HT-29 (cell line): ENCODE data around the gene EDIL3. TPM values are rescaled to one million over a fixed set of nuclear protein-coding genes. Genes with fewer than 3 reads are reported as not detected.

Experiments
- DNase-seq: peaks from one replicate; pipeline ENCODE4 v3.0.0-alpha.2; 2015; ENCODE audit warnings: low spot score
- total RNA-seq: library from RNA; depleted of rRNA; stranded (reverse); fragments of >200 nt; shearing (Covaris generic); gene quantifications from 2 replicates; pipeline ENCODE4 v1.2.3, GENCODE V29; 2014

The EDIL3 gene
- total RNA-seq, 1 experiment from 2014 or later = not detected

DNA sequence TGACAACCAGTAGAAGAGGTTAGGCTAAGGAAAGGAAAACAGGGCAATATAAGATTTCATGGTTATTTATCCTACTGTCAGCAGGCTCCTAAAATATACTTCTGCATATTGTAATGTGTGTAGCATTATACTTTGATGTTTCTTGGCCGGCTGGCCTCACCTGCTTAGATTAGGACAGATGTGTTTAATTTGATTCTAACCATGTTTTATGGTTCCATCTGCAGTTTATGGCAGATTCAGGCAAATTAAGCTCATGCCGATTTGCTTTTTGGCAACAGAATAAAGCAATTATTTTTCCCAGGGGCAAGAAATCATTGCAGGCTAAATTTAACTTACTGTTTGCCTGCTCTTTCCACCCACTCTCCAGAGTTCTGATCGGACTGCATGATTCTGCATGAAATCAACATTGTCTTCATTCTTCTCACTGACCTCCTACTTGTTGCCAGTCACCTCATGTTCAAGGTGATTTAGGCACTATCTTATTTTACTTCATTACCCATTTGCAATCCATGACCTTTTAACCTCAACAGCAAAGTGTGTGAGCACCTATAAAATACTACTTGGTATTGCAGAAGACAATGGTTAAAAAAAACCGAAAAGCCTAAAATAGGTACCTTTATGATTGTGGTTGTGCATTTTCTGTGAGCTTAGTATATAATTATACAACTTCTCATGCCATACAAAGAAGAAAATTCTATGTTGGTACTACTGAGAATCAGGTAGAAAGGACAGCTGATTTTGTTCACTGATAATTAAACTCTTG is 125.2 kb downstream of the EDIL3 start:
- no peak for DNase-seq

- no peak for DNase-seq
Observed at GRCh38 chr5:84257061-84257460, 127.6 kb downstream of the EDIL3 start.

- peak; percentile 22 for DNase-seq
Observed at GRCh38 chr5:84255315-84255714, 129.4 kb downstream of the EDIL3 start.

GRCh38 chr5:84253946-84254345 is 130.7 kb downstream of the EDIL3 start:
- DNase-seq = no peak

DNA sequence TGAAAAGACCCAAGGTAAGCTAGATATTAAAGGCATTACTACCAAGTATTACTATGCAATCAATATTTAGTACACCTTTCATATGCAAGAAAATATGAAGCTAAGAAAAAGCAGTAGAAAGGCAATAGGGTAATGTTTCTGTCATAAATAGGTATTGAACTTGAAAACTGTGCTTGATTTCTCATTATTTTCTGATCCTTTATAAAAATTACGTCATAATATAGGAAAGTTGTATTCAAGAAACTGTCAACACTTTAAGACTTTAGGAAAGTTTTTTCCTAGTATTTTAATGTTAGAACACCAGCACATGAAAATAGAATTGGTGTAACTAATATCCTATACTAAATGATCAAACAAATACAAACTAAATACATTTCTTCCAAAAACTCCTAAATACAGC is 133.2 kb downstream of the EDIL3 start:
- DNase-seq = no peak

GRCh38 chr5:84249918-84250630 is 134.6 kb downstream of the EDIL3 start:
- DNase-seq = no peak

DNA sequence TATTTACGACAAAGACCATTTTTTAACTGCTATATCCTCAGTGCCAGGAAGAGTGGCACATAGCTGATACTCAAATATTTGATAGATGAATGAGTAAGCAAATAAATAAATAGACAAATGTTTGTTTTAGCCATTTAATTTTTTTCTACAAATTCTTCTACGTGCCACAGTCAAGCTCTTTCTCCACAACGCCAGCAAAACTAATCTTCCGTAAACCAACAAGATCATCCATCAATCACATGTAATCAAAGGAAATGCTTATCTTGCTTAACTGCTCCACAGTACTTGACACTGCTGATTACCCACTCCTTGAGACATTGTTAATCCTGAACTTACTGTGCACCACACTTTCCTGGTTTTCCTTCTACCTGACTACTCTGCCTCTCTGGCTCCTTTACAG is 136.7 kb downstream of the EDIL3 start:
- DNase-seq = no peak

DNA sequence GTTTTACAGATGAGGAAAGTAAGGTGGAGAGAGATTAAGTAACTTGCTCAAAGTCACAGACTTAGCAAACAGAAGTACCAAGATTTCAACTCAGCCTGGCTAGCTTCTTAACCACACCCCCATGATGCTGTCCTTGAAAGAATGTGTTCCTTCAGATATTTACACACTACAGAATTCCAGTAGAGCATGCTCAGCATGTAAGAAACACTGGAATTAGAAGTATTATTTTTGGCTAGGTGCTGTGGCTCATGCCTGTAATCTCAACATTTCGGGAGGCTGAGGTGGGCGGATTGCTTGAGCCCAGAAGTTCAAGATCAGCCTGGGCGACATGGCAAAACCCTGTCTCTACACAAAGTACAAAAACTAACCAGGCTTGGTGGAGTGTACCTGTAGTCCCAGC is 142.4 kb downstream of the EDIL3 start:
- DNase-seq = no peak

DNA sequence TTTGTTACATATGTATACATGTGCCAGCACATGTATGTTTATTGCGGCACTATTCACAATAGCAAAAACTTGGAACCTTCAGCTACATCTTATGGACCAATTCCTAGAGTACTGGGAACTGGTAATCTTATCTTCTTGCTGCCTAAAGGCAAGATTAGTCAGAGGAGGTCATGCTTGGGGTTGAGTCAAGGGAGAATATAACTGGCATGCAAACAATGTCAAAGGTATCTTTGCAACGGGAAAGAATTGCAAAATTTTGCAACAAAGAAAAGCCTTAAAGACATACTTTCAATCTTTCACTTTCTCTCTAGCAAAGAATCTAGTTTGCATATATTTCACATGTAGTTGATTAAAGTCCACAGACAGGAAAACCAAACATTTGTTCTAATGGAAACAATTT is 145.2 kb downstream of the EDIL3 start:
- DNase-seq = no peak

DNA sequence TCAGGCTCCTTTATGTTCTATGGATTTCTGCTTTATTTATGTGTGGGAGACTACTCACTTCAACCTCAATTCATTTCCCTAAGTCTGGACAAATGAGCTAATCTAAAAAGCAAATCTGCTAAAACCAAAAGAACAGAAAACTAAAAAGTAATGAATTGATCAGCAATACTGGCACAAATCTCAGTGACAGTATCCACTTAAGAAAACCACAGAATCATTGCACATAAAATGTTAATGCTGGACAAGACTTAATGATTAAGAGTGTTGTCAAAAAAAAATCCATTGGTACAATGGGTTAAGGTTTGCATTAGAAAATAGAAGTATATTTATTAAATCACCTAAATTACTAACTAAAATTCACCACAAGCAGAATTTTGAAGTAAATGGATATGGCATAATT is 147.6 kb downstream of the EDIL3 start:
- DNase-seq = no peak

- DNase-seq = no peak
Observed at GRCh38 chr5:84231433-84231832, 153.2 kb downstream of the EDIL3 start.

DNA sequence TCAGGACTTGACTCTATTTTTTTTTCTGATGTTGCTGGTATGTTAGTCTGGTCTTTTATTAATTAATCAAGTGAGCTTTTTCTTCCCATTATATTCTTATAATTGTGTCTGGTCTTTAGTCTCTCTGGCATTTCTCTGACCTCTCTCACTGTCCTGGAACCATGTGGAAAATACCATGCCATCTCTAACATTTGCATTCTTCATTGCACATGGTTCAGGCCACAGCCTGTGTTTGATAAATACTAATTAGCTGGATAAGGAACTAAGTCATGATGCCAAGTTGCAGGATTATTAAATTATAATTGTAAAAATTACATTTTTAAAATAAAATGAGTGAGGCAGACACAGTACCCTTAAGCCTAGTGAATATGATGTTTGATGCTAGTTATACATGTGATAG is 155.6 kb downstream of the EDIL3 start:
- DNase-seq = no peak

GRCh38 chr5:84228266-84228665 is 156.4 kb downstream of the EDIL3 start:
- no peak for DNase-seq

- no peak for DNase-seq
Observed at GRCh38 chr5:84227236-84227635, 157.4 kb downstream of the EDIL3 start.

- no peak for DNase-seq
Observed at GRCh38 chr5:84218546-84218945, 166.1 kb downstream of the EDIL3 start.

DNA sequence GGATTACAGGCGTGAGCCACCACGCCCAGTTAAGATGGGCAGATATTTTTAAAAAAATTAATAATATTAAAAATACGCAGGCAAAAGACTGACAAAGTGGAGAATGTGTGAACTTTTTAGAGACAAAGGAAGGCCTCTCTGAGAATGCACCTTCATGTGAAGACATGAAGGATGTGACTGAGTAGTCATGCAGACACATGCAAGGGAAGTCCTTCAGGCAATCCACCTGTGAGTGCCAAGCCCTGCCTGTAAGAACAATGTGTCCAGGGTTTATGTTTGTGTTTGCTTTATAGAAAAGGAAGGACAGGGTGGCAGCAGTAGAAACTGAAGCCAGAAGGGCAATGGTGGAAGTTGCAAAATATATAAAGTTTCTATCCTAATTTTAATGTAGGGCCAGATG is 169.2 kb downstream of the EDIL3 start:
- DNase-seq = no peak

GRCh38 chr5:84213861-84214260 is 170.8 kb downstream of the EDIL3 start:
- DNase-seq = no peak

DNA sequence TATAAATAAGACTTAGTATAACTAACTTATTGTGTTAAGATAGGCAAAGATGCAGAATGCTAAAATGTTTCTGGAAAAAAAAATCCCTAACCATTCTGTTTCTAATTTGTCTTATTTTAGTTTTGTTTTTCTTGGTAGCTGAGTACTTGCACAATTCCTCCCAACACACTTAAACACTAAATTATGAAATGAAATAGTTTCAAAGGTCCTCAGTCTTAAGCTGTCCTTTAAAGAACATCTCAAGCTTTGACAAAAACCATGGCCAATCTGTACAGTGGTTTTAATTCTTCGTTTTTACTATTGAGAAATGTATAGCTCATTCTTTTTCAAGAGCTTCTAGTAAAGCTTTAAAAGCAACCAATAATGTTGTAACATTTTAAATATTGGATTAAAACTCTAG is 171.5 kb downstream of the EDIL3 start:
- no peak for DNase-seq

DNA sequence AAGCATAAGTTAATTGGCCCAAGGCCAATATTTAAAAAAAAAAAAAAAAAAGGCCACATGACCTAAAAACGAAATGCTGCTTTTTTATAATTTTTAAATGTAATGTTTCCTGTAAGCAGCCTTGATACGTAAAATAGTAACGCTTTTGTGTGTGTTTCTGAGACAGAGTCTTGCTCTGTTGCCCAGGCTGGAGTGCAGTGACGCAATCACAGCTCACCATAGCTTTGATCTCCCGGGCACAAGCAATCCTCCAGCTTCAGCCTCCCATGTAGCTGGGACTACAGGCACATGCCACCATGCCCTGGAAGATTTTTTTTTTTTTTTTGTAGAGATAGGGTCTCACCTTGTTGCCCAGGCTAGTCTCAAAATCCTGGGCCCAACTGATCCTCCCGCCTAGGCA is 179.9 kb downstream of the EDIL3 start:
- no peak for DNase-seq

GRCh38 chr5:84202136-84202535 is 182.5 kb downstream of the EDIL3 start:
- DNase-seq = no peak

GRCh38 chr5:84197538-84197937 is 187.1 kb downstream of the EDIL3 start:
- DNase-seq = no peak

DNA sequence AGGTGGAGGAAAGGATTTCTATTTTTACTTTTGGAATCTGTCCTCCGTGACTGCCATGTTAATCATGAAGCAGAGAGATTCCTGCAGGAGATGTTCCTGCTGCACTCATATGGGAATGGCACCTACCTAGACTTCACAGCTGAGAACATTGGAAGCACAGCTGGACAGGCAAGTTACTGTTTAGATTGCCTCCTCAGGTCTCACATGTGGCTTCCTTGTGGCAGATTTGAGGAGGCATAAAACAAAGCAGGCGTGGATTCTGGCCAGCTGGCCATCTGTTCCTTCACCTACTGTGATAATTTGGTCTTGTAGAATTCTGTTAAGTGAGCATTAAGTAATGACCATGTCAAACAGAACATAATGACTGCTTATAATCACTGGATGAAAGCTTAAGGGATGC is 193.4 kb downstream of the EDIL3 start:
- no peak for DNase-seq

DNA sequence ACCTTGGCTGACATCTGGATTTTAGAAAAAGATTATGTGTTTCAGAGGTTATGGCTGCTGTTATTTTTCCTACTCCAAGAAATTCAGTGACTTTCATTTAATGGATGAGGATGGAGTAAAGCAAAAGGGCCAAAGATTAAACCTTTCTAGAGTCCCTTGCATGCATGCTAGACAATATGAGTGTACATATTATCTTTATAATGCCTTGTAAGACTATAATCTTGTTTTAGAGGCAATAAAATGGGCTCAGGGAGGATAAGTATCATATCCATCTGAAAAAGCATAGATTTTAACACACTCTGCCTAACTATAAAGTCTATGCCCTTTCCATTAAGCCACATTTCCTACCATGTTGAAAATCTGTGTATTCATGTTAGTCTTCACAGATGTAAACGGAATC is 199.8 kb downstream of the EDIL3 start:
- DNase-seq = no peak
